AG10803 (cell line): ENCODE data around the gene TRIM17.
A peak's percentile ranks its signal among the peaks of the same experiment; 100 is the strongest.

Source experiments
- DNase-seq: peaks from one replicate; pipeline ENCODE4 v3.0.0; 2010; ENCODE audit warnings: low read depth
- H3K4me3 ChIP-seq: 2 replicates; pipeline ENCODE4 v1.5.1; 2011; ENCODE audit warnings: mild to moderate bottlenecking, low read length, control low read depth
- TF ChIP-seq, protein P1 (sequence below): conservative IDR thresholded peaks from 2 replicates; pipeline ENCODE4 v1.5.1; 2011; ENCODE audit warnings: mild to moderate bottlenecking, low read length, control low read depth, inconsistent platforms

The TRIM17 gene

DNA sequence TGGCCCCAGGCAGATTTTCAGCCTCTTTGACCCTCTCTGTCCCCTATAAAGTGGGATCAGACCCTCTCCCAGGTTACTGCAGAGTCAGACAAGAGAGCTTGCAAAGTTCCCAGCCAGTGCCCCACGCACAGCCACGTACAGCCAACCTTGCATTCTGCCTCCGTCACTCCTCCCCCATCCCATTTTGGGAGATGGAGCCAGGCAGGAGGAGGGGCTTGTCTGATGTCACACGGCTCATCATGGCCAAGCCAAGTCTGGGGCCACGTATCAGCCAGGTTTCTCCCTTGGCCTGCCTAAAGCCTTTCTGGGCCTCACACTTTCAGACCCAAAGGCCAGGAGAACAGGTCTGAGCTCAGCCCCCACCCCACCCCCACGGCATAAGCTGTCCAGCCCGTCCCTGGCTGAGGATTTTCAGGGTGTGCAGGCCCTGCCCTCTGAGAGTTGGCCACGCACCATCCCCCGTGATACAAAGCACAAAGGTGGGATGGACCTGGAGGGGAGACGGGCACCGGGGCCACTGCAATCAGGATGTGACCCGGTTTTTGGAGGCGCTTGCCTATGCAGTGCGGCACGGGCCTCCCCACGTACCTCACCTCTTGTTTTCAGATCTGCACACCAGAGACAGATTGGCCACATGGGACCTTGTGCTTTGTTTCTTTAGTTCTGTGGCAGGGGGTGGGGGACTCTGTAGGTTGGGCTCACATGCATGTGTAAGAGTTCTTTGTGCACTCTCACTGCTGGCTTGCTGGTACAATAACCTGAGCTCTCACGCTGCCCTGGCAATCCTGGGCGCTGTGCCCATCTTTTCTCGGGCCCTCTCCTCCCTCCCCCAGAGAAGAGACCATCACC is 57.7 kb downstream of the TRIM17 start:
- no peak overlapping the region for H3K4me3 ChIP-seq
- TF ChIP-seq, protein P1, sequence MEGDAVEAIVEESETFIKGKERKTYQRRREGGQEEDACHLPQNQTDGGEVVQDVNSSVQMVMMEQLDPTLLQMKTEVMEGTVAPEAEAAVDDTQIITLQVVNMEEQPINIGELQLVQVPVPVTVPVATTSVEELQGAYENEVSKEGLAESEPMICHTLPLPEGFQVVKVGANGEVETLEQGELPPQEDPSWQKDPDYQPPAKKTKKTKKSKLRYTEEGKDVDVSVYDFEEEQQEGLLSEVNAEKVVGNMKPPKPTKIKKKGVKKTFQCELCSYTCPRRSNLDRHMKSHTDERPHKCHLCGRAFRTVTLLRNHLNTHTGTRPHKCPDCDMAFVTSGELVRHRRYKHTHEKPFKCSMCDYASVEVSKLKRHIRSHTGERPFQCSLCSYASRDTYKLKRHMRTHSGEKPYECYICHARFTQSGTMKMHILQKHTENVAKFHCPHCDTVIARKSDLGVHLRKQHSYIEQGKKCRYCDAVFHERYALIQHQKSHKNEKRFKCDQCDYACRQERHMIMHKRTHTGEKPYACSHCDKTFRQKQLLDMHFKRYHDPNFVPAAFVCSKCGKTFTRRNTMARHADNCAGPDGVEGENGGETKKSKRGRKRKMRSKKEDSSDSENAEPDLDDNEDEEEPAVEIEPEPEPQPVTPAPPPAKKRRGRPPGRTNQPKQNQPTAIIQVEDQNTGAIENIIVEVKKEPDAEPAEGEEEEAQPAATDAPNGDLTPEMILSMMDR: no peak
- no peak for DNase-seq

DNA sequence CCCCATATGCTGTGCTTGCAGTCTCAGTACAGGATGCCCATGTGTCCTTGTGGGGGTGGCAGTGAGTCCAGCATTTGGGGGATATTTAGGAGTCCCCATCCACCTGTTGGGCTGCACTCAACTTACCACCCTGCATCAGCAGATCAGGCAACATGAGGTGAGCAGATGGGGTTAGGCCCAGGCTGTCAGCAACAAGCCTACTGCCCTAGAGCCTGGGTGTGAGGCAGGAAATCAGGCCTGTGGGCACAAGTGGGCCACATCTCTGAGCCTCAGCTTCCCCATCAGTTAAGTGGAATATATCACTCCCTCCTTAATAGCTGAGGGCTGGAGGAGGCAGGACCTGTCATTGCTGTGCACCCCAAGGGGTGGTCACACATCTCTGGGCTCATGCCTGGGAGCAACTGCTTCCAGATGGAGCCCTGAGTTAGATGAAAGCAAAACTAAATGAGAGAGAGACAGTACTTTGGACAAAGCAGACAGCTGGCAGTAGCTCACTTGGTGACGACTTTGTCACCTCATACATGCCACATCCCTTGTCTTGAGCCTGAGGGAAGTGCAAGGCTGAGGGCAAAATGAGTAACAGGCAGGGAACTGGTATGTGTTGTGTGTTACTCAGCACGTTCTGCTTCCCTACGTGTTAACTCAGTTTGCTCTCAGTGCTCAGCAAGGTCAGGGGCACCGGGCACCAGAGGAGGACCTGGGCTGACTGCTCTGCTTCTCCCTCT is 58.5 kb downstream of the TRIM17 start:
- TF ChIP-seq, protein P1: no peak
- H3K4me3 ChIP-seq: no peak overlapping the region
- peak; percentile 12 for DNase-seq
